Measurements from ENCODE around the gene FOXI1.

The FOXI1 gene

GRCh38 chr5:170126626-170127025 is 20.9 kb downstream of the FOXI1 start:
- no peak for DNase-seq (ENCODE audit: low spot score)

DNA sequence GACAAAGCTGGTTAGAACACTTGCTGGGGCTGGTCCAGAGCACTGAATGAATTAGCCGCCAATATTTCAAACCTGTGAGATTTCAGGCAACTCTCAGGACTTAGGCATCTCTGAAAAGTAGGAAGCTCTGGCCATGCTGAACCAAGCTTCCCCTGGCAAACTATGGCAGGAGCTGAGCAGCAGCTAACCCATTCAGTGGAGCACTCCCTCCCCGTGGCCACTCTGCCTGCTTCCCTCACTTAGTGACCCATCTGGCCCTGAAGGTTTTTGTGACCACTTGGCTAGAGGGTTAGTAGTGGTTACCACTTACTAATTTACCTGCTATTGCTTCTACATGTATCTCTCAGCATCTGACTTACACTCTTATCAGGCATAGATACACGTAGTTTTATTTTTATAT is 25.5 kb downstream of the FOXI1 start:
- DNase-seq (ENCODE audit: low spot score): no peak

GRCh38 chr5:170132269-170132975 is 26.7 kb downstream of the FOXI1 start:
- DNase-seq (ENCODE audit: low spot score): peak; percentile 74

DNA sequence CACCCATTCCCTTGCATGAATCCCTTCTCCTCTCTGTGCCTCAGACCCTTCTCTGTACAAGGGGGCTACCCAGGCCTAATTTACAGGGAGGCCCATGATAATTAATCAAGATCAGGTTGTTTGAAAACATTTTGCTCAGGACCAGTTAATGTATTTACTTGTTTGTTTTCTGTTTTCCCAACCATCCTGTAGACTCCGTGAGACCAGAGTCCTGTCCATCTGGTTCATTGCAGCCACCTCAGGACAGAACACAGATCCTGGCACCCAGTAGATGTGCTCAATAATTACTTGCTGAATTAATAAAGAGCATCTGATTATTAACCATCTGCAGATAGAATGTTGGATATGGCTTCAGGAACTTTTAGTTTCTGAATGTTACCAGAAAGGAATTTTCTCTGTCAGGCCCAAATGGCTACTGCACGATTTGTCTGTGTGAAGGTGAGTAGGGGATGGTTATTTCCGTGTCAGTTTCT is 27.3 kb downstream of the FOXI1 start:
- DNase-seq (ENCODE audit: low spot score): no peak

DNA sequence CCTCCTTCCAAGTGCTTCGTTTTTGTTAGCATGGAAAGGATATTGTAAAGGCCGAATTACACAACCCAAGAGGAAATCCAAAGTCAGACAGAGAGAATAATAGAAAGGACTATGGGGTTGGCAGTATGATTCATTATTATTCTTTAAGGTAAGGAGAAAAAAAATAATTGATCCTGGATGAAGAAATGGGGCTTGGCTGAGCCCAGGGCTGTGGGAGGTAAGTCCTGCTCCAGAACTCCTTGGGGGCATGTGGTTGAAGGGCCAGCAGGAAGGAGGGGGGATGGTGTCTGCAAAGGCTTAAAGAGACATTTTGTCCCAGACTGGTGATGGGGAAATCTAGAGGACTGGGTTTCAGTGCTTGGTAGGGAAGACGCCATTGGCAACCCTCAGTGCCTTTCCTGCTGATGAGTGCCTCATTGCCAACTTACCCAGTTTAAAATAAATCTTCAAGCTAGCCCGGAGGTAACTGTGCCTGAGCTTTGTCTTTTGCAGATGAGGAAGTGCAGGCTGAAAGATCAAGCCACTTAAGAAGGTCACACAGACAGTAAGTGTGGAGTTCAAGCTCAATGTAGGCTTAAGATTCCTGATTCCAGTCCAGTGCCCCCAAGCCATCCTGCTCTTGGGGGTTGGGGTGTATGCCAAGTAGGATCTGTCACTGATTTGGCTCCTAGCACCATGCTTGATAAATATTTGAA is 30.2 kb downstream of the FOXI1 start:
- DNase-seq (ENCODE audit: low spot score): no peak

DNA sequence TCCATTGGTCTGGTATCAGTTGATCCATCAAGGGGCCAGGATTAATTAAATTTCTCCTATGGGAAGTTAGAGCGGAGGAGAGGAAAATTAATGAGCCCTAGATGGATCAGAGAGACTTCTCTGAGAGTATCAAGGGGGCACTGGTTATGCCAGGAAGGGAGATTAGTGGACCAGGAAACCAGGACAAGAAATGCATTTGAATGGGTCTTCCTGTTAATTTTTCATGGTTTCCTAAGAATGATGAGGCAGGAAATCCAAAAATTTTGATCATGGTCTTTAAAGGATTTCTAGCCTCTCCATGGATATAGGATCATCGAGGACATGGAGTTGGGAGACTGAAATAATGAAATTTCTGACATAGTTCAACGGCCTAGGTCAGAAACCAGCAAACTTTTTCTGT is 30.8 kb downstream of the FOXI1 start:
- DNase-seq (ENCODE audit: low spot score): no peak

GRCh38 chr5:170137694-170138214 is 32.1 kb downstream of the FOXI1 start:
- no peak for DNase-seq (ENCODE audit: low spot score)

GRCh38 chr5:170138273-170138672 is 32.6 kb downstream of the FOXI1 start:
- no peak for DNase-seq (ENCODE audit: low spot score)

DNA sequence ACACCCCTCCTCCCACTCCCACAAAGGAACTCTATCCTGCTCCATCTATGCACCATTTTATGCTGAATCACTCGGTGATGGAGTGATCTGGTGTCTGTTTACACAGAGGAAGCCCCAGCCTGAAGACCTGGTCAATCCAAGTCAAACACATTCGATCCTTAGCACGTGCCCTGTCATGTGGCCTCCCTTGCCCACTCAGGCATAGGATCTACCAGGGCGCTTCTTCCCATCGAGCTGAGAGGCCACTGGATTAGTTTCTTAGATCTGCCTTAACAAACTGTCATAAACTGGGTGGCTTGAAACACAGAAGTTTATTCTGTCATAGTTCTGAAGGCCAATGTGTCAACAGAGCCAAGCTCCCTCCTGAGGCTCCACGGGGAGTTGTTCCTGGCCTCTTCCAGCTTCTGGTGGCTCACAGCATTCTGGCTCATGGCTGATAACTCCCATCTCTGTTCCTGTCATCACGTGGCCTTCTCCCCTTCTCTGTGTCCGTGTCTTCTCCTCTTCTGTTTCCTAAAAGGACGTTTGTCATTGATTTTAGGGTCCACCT is 34.2 kb downstream of the FOXI1 start:
- no peak for DNase-seq (ENCODE audit: low spot score)

DNA sequence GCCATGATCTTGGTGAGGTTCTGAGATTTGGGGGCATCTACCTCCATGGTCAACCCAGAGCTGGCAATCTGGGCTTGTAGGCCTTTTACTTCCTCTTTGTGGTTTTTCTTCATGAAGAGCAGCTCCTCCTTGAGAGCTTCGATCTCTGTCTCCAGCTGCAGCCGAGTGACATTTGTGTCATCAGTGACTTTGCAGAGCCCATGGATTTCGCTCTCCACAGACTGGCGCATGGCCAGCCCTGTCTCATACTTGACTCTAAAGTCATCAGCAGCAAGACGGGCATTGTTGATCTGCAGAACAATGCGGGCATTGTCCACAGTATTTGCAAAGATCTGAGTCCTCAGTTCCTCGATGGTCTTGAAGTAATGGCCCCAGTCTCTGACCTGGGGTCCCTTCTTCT is 35.5 kb downstream of the FOXI1 start:
- DNase-seq (ENCODE audit: low spot score): peak; percentile 39

- no peak for DNase-seq (ENCODE audit: low spot score)
Measured at GRCh38 chr5:170141636-170142035, 35.9 kb downstream of the FOXI1 start.

DNA sequence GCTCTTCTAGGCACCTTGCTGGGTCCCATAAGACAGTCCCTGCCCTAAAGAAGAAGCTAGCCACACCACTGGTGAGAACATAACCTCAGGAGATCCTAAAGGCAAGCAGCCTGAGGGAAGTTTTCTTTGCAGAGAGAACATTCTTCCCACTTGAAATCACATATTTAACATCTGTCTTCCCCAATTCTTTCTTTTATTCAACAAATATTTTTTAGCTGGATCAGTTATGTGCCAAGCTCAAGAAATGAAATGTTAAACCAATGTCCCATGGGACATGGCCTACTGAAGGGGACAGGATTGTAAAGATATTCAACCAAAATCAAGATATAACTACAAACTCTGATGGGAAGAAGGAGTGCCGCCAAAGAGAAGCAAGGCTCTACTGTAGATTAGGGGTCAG is 36.5 kb downstream of the FOXI1 start:
- DNase-seq (ENCODE audit: low spot score): no peak

GRCh38 chr5:170143091-170143490 is 37.4 kb downstream of the FOXI1 start:
- DNase-seq (ENCODE audit: low spot score): no peak

DNA sequence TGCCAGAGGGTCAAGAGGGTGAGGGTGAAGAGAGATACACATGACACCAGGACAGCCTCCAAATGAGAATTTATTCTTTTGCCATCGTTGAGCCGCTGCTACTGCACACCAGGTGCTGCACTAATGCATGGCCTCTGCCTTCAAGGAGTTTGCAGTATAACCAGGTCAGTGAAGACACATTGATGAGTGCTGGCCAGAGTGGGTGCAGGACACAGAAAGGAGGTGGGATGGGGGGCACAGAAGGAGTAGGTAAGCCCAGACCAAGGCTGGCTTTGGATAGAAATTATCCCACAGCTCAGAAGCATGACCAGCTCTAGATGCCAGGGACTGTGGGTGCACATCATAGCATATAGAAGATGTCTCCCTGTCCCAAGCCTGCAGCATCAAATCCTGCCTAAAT is 38.0 kb downstream of the FOXI1 start:
- DNase-seq (ENCODE audit: low spot score): no peak

DNA sequence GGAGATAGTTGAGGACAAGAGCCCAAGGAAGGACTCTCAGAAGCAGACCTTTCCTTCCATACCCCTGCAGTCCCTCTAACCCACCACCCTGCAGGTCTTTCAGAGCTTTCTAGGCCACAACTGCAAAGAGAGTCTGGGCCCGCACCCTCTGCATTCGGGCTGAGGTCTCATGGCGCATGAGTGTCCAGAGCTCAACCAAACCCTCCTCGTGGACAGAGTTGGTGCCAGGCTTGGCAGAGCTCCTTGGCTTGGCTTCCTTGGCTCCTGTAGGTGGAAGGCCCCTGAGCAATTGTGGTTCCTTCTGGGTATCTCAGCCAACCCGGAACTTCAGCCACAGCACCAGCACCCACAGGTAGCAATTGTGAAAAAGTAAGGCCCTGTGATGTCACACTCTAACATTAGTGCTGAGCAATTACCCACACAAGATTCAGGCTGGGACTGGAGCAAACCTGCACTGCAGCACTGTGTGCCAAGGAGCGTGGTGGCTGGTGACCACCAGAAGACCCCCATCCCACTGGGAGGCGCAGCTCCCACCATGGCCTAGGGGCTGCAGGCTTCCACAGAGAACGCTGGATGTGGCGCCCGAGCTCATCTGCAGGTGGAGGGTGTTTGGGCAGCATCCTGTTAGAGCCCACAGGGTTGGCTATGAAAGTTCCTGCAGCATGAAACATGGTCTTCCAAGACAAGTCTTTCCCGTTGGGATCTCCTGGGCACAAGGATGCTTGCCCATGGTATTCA is 38.8 kb downstream of the FOXI1 start:
- DNase-seq (ENCODE audit: low spot score): no peak

- no peak for DNase-seq (ENCODE audit: low spot score)
Measured at GRCh38 chr5:170145462-170145861, 39.8 kb downstream of the FOXI1 start.

- DNase-seq (ENCODE audit: low spot score): no peak
Measured at GRCh38 chr5:170147051-170147752, 41.5 kb downstream of the FOXI1 start.

- DNase-seq (ENCODE audit: low spot score): no peak
Measured at GRCh38 chr5:170147753-170148264, 42.1 kb downstream of the FOXI1 start.

- DNase-seq (ENCODE audit: low spot score): no peak
Measured at GRCh38 chr5:170148430-170149205, 42.9 kb downstream of the FOXI1 start.

DNA sequence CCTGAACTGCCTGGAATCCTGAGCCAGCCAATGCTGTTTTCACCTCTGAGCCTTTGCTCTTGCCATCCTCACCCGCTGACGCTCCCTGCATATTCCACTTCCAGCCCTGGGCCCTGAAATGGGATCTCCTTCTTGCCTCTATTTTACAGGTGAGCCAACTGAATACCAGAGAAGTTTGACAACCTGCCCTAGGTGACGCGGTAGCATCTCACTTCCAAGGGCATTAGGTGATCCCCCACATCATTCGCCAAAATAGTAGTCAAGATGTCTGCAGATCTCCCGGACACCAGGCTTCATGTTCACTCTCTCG is 43.5 kb downstream of the FOXI1 start:
- DNase-seq (ENCODE audit: low spot score): no peak

DNA sequence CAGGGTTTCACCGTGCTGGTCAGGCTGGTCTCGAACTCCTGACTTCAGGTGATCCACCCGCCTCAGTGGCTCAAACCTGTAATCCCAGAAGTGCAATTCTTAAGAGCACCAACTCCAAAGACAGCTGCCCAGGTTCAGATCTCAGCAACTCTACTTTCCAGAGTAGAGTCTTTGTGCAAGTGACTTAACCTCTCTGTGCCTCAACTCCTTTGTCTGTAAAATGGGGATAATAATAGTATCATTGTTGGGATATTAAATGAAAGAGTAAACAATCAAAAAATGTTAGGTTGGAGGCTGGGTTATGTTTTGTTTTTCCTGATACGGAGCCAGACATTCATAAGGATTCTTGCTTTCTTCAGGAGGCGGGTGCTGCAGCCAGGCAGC is 45.0 kb downstream of the FOXI1 start:
- DNase-seq (ENCODE audit: low spot score): no peak

Measured in kidney tubule cell (primary cell).